Left ventricle myocardium inferior (tissue), 1 donor: ENCODE data around the gene ROBO4. TPM values are rescaled to one million over a fixed set of nuclear protein-coding genes. Genes with fewer than 3 reads are reported as not detected.

Experiments
- DNase-seq: peaks from one replicate; pipeline ENCODE4 v3.0.0-alpha.2; 2020
- H3K27ac ChIP-seq: fragments of 200-600 bp; replicated peaks from 2 replicates; pipeline ENCODE4 v1.8.0; 2021
- H3K27me3 ChIP-seq: fragments of 200-600 bp; 2 replicates; pipeline ENCODE4 v1.8.0; 2021; ENCODE audit warnings: low read depth
- H3K36me3 ChIP-seq: fragments of 200-600 bp; 2 replicates; pipeline ENCODE4 v1.8.0; 2021
- H3K4me1 ChIP-seq: fragments of 200-600 bp; 2 replicates; pipeline ENCODE4 v1.8.0; 2021
- H3K4me3 ChIP-seq: fragments of 200-600 bp; 2 replicates; pipeline ENCODE4 v1.8.0; 2021; ENCODE audit warnings: mild to moderate bottlenecking, moderate library complexity
- H3K9me3 ChIP-seq: fragments of 200-600 bp; replicated peaks from 2 replicates; pipeline ENCODE4 v1.8.0; 2021
- intact Hi-C: fragments of 100-400 bp; cut with micrococcal nuclease; formaldehyde crosslinking; loops from one replicate; pipeline ENCODE4 v1.11.0; 2022
- total RNA-seq: library from RNA; stranded (reverse); fragmentation: NEBNext Ultra II Directional; extraction: Animal tissue kit (Norgen Biotek cat#: 25700); gene quantifications from one replicate; pipeline ENCODE4 v1.2.1, GENCODE V29; 2021
- TF ChIP-seq, protein P1 (sequence below): fragments of 200-600 bp; IDR thresholded peaks from 2 replicates; pipeline ENCODE4 v1.8.0; 2021; ENCODE audit warnings: antibody characterized with exemption, mild to moderate bottlenecking, borderline replicate concordance
- donor health status: DM: no; HTN: yes; CAD: no; lungs with severe emphysema.

Gene ROBO4
- total RNA-seq, 1 donor from 2014 or later, result 20.7 TPM

DNA sequence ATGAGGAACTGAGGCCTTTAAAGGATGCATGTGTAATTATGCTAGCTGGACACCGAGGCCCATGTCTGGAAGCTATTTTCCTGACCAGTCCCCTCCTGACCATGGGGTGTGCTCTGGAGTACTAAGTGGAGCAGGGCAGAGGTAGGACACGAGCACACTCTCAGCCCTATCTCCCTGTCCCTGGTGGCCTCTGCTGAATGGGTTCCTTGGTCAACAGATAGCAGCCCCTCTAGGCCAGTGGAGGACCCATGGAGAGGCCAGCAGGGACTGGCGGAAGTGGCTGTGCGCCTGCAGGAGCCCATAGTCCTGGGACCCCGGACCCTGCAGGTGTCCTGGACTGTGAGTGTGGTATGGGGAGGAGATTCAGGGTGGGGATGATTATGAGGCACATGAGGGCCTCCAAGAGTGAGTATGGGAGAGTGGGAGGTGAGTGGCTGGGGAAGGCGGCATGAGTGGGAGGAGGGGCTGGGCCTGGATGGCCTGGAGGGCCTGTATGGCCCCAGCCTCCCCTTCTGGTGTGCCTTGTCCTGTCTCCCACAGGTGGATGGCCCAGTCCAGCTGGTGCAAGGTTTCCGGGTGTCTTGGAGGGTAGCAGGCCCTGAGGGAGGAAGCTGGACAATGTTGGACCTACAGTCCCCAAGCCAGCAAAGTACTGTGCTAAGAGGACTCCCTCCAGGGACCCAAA, 23.0 kb downstream of the ROBO4 start:
- DNase-seq, result no peak
- TF ChIP-seq, protein P1, sequence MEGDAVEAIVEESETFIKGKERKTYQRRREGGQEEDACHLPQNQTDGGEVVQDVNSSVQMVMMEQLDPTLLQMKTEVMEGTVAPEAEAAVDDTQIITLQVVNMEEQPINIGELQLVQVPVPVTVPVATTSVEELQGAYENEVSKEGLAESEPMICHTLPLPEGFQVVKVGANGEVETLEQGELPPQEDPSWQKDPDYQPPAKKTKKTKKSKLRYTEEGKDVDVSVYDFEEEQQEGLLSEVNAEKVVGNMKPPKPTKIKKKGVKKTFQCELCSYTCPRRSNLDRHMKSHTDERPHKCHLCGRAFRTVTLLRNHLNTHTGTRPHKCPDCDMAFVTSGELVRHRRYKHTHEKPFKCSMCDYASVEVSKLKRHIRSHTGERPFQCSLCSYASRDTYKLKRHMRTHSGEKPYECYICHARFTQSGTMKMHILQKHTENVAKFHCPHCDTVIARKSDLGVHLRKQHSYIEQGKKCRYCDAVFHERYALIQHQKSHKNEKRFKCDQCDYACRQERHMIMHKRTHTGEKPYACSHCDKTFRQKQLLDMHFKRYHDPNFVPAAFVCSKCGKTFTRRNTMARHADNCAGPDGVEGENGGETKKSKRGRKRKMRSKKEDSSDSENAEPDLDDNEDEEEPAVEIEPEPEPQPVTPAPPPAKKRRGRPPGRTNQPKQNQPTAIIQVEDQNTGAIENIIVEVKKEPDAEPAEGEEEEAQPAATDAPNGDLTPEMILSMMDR, result no peak
- H3K36me3 ChIP-seq, result no peaks in the 10 kb centered on the region
- H3K27me3 ChIP-seq, result peaks cover 92% of the 10 kb centered on the region
- H3K4me1 ChIP-seq, result peaks cover 37% of the 10 kb centered on the region
- no peaks in the 10 kb centered on the region for H3K9me3 ChIP-seq
- no peak overlapping the region for H3K27ac ChIP-seq
- intact Hi-C loops, result no loop called here
- H3K4me3 ChIP-seq, result no peak overlapping the region

DNA sequence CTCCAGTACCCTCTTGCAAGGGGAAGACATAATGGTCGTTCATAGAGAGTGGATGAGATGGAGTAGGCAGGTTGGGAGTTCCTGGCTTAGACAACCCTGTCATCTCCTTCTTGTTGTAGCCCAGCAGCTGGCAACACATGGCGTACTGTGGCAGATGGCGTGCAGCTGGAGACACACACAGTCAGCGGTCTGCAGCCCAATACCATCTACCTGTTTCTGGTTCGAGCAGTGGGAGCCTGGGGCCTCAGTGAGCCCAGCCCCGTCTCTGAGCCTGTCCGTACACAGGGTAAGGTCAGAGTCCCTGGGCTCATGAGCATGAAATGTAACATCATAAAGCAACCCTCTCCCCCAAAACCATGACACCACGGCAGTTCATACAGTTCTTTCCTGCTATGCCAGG, 23.7 kb downstream of the ROBO4 start:
- no peak overlapping the region for H3K27ac ChIP-seq
- H3K36me3 ChIP-seq, result no peaks in the 10 kb centered on the region
- H3K9me3 ChIP-seq, result no peaks in the 10 kb centered on the region
- TF ChIP-seq, protein P1, result no peak
- peaks cover 93% of the 10 kb centered on the region for H3K27me3 ChIP-seq
- no peak for DNase-seq
- no peak overlapping the region for H3K4me3 ChIP-seq
- intact Hi-C loops, result no loop called here
- H3K4me1 ChIP-seq, result peaks cover 40% of the 10 kb centered on the region

DNA sequence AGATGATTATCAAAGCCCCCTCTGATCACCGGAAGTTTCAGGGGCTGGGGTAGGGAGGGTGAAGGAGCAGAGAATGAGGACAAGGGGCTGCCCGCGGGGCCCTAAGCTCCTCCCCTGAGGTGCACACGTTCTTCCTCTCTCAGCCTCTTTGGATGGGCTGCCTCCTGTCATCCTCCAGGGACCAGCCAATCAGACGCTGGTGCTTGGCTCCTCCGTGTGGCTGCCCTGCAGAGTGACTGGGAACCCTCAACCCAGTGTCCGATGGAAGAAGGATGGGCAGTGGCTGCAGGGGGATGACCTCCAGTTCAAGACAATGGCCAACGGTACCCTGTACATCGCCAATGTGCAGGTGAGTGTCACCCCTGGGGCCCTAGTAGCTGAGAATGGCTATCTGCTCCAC, 24.9 kb downstream of the ROBO4 start:
- Histone ChIP-seq H3K4me3 (no peak overlapping the region), H3K27ac (no peak overlapping the region), H3K27me3 (peaks cover 93% of the 10 kb centered on the region), H3K36me3 (no peaks in the 10 kb centered on the region), H3K9me3 (no peaks in the 10 kb centered on the region), H3K4me1 (peaks cover 39% of the 10 kb centered on the region)
- intact Hi-C loops, result no loop called here
- DNase-seq, result no peak
- TF ChIP-seq, protein P1, result no peak

DNA sequence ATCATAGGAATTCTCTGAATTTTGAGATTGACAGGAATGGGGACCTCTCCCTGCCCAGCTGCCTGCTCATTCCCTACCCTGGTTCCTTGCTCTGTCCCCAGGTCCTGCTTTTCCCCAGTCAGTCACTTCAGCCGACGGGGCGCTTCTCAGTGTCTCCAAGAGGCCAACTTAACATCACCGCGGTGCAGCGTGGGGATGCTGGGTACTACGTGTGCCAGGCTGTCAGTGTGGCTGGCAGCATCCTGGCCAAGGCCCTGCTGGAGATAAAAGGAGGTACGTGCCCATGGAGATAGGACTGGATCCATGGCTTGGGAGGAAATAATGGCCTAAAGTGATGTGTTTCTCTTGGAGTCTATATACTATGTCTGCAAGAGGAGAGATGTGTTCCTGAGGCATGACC, 25.4 kb downstream of the ROBO4 start:
- no peak for DNase-seq
- no peaks in the 10 kb centered on the region for H3K9me3 ChIP-seq
- peaks cover 39% of the 10 kb centered on the region for H3K4me1 ChIP-seq
- H3K27ac ChIP-seq, result no peak overlapping the region
- TF ChIP-seq, protein P1, result no peak
- no peak overlapping the region for H3K4me3 ChIP-seq
- intact Hi-C loops, result no loop called here
- peaks cover 93% of the 10 kb centered on the region for H3K27me3 ChIP-seq
- no peaks in the 10 kb centered on the region for H3K36me3 ChIP-seq

DNA sequence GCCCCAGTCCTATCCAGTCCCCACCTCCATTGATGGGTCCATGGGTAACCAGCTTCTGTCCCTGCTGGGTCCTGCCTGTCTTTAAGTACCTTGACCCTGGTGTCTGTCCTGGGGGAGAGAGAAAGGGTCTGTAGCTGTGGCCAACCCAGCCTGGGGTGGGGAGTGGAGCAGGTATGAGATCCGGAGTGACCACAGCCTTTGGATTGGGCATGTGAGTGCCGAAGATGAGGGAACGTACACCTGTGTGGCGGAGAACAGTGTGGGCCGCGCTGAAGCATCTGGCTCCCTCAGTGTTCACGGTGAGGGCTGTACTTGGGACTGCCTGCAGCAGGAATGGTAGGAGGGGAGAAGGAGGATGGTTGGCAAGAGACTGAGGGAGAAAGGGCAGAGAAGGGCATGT, 27.2 kb downstream of the ROBO4 start:
- Histone ChIP-seq H3K36me3 (no peaks in the 10 kb centered on the region), H3K4me3 (no peak overlapping the region), H3K27ac (no peak overlapping the region), H3K4me1 (peaks cover 39% of the 10 kb centered on the region), H3K27me3 (peaks cover 99% of the 10 kb centered on the region), H3K9me3 (no peaks in the 10 kb centered on the region)
- intact Hi-C loops, result no loop called here
- TF ChIP-seq, protein P1, result no peak
- DNase-seq, result no peak
